GM12864 (cell line): ENCODE results near the gene LAMA4.
"Not testable (repeated sequence)": the region's sequence is repeated elsewhere in the genome, so short reads cannot be mapped to it uniquely, and the experiment has no call there.

Source experiments
- DNase-seq: peaks from one replicate; pipeline ENCODE4 v3.0.0-alpha.2; 2011; ENCODE audit warnings: low read depth
- H3K4me3 ChIP-seq: 2 replicates; pipeline ENCODE4 v1.5.1; 2011; ENCODE audit warnings: mild to moderate bottlenecking, low read depth, low read length, control low read depth
- TF ChIP-seq, protein P1 (sequence below): IDR thresholded peaks from 2 replicates; pipeline ENCODE4 v1.5.1; 2011; ENCODE audit warnings: low read depth, mild to moderate bottlenecking, moderate library complexity, low read length, control low read depth, inconsistent platforms; ENCODE audit errors: missing control alignments

Gene LAMA4

DNA sequence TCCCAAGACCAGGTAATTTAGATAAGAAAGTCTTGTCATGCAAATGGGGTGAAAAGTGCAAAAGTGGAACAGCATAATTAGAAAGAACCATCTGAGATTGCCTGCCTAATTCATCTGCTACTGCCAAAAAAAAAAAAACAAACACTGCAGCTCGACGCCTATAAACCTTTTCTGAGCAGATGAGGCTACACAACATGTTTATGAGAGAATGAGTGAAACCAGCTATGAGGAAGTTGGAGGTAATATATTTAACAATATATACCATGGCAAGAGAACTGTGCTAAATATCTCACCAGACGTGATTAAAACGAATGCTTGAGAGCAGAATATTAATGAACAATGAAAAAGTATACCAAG, 50.0 kb downstream of the LAMA4 start:
- TF ChIP-seq, protein P1, sequence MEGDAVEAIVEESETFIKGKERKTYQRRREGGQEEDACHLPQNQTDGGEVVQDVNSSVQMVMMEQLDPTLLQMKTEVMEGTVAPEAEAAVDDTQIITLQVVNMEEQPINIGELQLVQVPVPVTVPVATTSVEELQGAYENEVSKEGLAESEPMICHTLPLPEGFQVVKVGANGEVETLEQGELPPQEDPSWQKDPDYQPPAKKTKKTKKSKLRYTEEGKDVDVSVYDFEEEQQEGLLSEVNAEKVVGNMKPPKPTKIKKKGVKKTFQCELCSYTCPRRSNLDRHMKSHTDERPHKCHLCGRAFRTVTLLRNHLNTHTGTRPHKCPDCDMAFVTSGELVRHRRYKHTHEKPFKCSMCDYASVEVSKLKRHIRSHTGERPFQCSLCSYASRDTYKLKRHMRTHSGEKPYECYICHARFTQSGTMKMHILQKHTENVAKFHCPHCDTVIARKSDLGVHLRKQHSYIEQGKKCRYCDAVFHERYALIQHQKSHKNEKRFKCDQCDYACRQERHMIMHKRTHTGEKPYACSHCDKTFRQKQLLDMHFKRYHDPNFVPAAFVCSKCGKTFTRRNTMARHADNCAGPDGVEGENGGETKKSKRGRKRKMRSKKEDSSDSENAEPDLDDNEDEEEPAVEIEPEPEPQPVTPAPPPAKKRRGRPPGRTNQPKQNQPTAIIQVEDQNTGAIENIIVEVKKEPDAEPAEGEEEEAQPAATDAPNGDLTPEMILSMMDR, result no peak
- H3K4me3 ChIP-seq, result no peak overlapping the region
- no peak for DNase-seq

DNA sequence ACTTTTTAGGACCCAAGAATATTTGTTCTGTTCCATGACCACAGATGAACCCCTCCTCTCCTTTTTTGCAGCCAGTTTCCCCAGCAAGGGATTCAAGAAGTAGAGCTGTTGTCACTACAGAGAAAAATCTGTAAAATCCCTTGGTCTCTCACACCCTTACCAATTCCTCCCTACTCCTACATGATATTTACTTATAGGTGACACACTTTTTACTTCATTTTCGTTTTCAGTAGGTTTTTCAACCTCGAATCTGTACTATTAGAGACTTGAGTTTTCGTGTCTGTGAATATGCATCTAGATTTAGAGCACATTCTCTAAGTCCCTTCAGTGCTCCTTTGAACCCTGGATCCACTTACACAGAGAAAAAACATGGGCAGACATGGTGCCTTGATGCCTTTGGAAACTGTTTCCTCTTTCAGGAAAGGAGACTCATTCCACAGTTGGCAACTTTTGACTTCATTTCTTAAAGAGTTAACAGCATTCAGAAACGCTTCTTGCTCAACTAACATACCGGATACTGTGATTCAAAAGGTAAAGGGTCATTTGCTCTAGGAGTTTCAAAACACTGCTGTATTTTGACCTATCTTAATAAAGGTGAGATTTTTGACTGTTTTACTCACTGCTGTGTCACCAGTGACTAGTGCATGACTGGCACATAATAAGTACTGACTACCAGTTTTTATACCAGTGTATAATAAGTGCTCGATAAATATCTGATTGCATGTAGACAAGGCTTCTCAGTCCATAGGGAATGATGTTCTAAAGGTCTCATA, 50.6 kb downstream of the LAMA4 start:
- DNase-seq, result no peak
- TF ChIP-seq, protein P1, result no peak
- H3K4me3 ChIP-seq, result no peak overlapping the region

DNA sequence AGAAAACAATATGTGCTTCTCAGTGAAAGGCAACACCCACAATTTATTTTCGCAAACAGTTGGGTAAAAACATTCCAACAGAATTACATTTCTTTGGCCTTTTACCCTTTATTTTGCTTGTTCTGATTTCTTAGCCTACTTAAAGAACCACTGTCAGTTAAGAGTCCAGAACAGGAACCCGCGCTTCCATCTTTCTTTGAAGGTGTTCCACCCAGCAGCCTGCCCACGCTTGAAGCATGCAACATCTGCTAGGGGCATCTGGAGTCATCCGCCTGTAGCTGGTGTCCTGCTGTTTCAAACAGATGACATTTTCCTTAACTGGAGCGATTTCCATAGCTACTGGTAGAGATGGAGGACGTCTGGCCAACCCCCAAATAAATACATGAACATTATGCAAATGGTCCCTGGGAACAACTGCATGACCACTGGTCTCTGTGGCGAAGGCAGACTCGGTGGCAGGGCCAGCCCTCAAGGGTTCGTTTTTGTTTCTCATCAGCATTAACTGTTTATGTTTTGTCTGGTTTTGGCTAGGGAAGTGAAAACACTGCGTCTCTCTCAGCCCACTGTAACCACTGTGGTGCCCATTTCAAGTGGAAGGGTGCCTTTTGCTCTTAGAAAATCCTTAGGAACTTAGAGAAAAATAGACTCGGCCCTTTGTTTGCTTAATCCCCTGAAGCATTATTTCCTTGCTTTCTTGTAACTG, 51.6 kb downstream of the LAMA4 start:
- H3K4me3 ChIP-seq, result no peak overlapping the region
- DNase-seq, result no peak
- TF ChIP-seq, protein P1, result no peak

DNA sequence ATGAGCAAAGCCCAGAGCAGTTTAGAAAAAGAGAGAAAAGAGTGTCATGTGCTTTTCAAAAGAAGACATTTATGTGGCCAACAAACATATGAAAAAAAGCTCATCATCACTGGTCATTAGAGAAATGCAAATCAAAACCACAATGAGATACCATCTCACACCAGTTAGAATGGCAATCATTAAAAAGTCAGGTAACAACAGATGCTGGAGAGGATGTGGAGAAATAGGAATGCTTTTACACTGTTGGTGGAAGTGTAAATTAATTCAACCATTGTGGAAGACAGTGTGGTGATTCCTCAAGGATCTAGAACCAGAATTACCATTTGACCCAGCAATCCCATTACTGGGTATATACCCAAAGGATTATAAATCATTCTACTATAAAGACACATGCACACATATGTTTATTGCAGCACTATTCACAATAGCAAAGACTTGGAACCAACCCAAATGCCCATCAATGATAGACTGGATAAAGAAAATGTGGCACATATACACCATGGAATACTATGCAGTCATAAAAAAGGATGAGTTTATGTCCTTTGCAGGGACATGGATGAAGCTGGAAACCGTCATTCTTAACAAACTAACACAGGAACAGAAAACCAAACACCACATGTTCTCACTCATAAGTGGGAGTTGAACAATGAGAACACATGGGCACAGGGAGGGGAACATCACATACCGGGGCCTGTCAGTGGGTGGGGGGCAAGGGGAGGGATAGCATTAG, 54.0 kb downstream of the LAMA4 start:
- H3K4me3 ChIP-seq, DNase-seq: not testable (repeated sequence)

DNA sequence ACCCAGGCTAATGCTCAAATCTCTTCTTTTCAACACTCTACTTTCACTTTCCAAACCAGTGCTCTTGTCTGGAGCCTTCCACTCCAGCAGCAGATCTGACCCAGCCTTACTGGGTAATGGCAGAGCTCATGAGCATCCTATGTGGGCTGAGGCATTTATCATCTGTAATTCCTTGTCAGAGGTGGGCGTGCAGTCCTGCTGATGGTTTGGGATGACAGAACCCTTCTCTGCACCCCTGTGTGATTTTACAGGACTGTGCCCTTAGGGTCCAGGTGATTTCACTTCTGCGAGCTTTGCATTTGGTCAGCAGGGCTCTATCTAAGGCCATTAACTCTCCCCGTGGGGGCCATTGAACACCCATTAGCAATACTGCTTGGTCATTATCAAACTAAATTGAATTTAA, 55.4 kb downstream of the LAMA4 start:
- no peak overlapping the region for H3K4me3 ChIP-seq
- no peak for DNase-seq
- TF ChIP-seq, protein P1, result no peak

DNA sequence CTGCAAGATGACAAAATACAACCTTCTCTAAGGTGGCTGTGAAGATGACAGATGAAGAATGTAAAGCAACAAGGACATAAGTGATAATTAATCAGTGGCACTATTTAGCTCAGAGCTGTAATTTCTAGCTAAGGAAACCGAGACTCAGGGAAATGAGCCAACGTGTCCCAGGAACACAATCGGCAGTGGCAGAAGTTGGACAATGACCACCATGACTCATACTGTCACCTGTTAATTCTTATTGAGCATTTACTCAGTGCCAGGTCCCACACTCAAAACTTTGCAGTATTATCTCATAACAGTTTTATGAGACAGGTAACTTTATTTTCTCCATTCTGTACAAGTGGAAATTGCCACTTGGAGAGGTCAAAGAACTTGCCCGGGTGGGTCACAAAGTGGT, 55.8 kb downstream of the LAMA4 start:
- DNase-seq, result no peak
- no peak overlapping the region for H3K4me3 ChIP-seq
- TF ChIP-seq, protein P1, result no peak

DNA sequence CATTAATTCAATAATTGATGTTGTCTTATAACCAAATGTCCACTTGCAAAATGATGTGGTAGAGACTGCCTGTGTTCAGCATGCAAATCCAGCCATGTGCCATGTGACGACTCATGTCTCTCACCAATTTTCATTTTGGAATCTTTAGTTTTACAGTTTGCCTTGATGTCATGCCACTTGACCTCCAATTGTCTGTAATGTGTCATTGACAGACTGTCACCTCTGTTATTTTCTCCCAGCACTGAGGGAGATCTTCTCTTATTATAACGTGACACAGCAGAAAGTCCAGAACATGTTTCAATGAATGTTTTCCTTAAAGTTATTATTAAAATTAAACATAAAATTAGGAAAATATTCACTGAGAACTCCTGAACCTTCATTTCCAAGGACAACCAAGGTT, 56.7 kb downstream of the LAMA4 start:
- H3K4me3 ChIP-seq, result no peak overlapping the region
- no peak for DNase-seq
- TF ChIP-seq, protein P1, result no peak
